HG03558 (cell line): ENCODE measurements around the gene CTTNBP2.

Source experiments
- ATAC-seq: cut with Tn5 transposase; IDR thresholded peaks from one replicate; pipeline ENCODE4 v1.9.1; 2021; ENCODE audit warnings: moderate number of reproducible peaks; ENCODE audit not compliant: unreplicated experiment; ENCODE audit errors: extremely low read depth

The CTTNBP2 gene

GRCh38 chr7:117827862-117828261, 45.4 kb downstream of the CTTNBP2 start:
- no peak for ATAC-seq

- no peak for ATAC-seq
Measured at GRCh38 chr7:117825132-117825531, 48.1 kb downstream of the CTTNBP2 start.

- ATAC-seq = no peak
Measured at GRCh38 chr7:117824592-117824991, 48.6 kb downstream of the CTTNBP2 start.

- ATAC-seq = no peak
Measured at GRCh38 chr7:117819558-117819957, 53.7 kb downstream of the CTTNBP2 start.

- no peak for ATAC-seq
Measured at GRCh38 chr7:117818232-117818631, 55.0 kb downstream of the CTTNBP2 start.

GRCh38 chr7:117816727-117817126, 56.5 kb downstream of the CTTNBP2 start:
- no peak for ATAC-seq

GRCh38 chr7:117811696-117812095, 61.5 kb downstream of the CTTNBP2 start:
- ATAC-seq = no peak

- ATAC-seq = no peak
Measured at GRCh38 chr7:117810642-117811512, 62.4 kb downstream of the CTTNBP2 start.

GRCh38 chr7:117809958-117810357, 63.3 kb downstream of the CTTNBP2 start:
- no peak for ATAC-seq

- no peak for ATAC-seq
Measured at GRCh38 chr7:117808910-117809705, 64.1 kb downstream of the CTTNBP2 start.

- no peak for ATAC-seq
Measured at GRCh38 chr7:117808341-117808757, 64.9 kb downstream of the CTTNBP2 start.

- no peak for ATAC-seq
Measured at GRCh38 chr7:117807676-117808075, 65.6 kb downstream of the CTTNBP2 start.

- ATAC-seq = no peak
Measured at GRCh38 chr7:117806011-117806410, 67.2 kb downstream of the CTTNBP2 start.

GRCh38 chr7:117805241-117805640, 68.0 kb downstream of the CTTNBP2 start:
- no peak for ATAC-seq

- ATAC-seq = no peak
Measured at GRCh38 chr7:117803476-117803875, 69.8 kb downstream of the CTTNBP2 start.

GRCh38 chr7:117802660-117803059, 70.6 kb downstream of the CTTNBP2 start:
- no peak for ATAC-seq

GRCh38 chr7:117800841-117801240, 72.4 kb downstream of the CTTNBP2 start:
- ATAC-seq = no peak

GRCh38 chr7:117800406-117800805, 72.8 kb downstream of the CTTNBP2 start:
- no peak for ATAC-seq

- no peak for ATAC-seq
Measured at GRCh38 chr7:117796889-117797288, 76.4 kb downstream of the CTTNBP2 start.

- no peak for ATAC-seq
Measured at GRCh38 chr7:117793976-117794375, 79.3 kb downstream of the CTTNBP2 start.

- no peak for ATAC-seq
Measured at GRCh38 chr7:117793521-117793920, 79.7 kb downstream of the CTTNBP2 start.
